Measurements from ENCODE around the gene SRCAP. TPM values are rescaled to one million over a fixed set of nuclear protein-coding genes. Genes with fewer than 3 reads are reported as not detected.

SRCAP gene
- total and polyA plus RNA-seq, 2 of the 8 experiments (the other 6 are each of a cell fraction or from before 2014, with no cell fraction given), result 5.5 to 54.3 TPM

DNA sequence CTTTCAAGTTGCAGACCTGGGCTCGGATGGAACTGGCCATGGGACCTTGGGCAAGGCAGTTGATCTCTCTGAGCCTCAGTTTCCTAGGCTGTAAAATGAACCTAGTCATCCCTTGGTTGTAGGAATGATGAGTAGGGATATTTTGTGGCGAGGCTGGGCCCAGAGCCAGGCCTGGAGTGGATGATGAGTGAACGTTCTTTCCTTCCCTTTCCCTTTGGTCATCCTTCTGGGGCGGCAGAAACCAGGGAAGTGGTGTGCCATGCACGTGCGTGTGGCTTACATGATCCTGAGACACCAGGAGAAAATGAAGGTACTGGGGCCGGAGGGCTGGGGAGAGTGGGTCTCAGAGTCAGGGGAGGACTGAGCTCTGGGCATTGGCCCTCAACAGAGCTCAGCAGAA is 32.3 kb upstream of the SRCAP start:
- H2BK20ac ChIP-seq (ENCODE audit: low read length), result no peak overlapping the region
- no peak for TF ChIP-seq SP4 (IDR thresholded peaks at IDR 0.05; ENCODE audit: low read length)
- TF ChIP-seq SP1 (IDR thresholded peaks at IDR 0.05; ENCODE audit: low read depth, low read length), result no peak
- no peak for TF ChIP-seq RAD21 (IDR thresholded peaks at IDR 0.05 in 1 of 2, conservative IDR thresholded peaks at IDR 0.05 in 1 of 2; ENCODE audit: low read depth in 2 of 2, low read length in 2 of 2)
- H3K4ac ChIP-seq (replicated peaks; ENCODE audit: insufficient read length, low read depth, low read length), result no peak overlapping the region
- DNase-seq (ENCODE audit: low read depth in 1 of 2, low spot score in 2 of 2), result no peak
- POLR2A ChIA-PET (ENCODE audit: partially characterized antibody), result interaction anchor here (1.5 kb wide), 1 partner anchor 11 kb away, joined by 4 read pairs; no protein-coding TSS in a partner anchor
- H2AK5ac ChIP-seq (ENCODE audit: low read depth, low read length), result no peak overlapping the region
- H3K14ac ChIP-seq (ENCODE audit: insufficient read length), result no peak overlapping the region
- peaks cover 0 to 19% (median 2%) of the 10 kb centered on the region in 4 experiments; a peak in 5 of 8 replicates for H3K36me3 ChIP-seq (ENCODE audit: control insufficient read depth in 2 of 4, insufficient read depth in 4 of 4, low read length in 3 of 4)
- H3K4me1 ChIP-seq (replicated peaks in 1 of 4; ENCODE audit: control insufficient read depth in 3 of 4, insufficient read depth in 4 of 4, low read length in 3 of 4), result no peaks in the 10 kb centered on the region
- H4K8ac ChIP-seq (ENCODE audit: extremely low read depth, insufficient read depth, low read length), result no peak overlapping the region
- no peak overlapping the region for H3K4me3 ChIP-seq (ENCODE audit: extremely low read depth in 1 of 4, insufficient read depth in 2 of 4, low read depth in 3 of 4, low read length in 4 of 4)
- H3K4me2 ChIP-seq (ENCODE audit: insufficient read depth in 1 of 2, low read depth in 2 of 2, low read length in 2 of 2), result no peak overlapping the region
- H4K91ac ChIP-seq (replicated peaks; ENCODE audit: insufficient read length, low read length), result no peak overlapping the region
- H3K27me3 ChIP-seq (replicated peaks in 1 of 4; ENCODE audit: control insufficient read depth in 3 of 4, extremely low read depth in 1 of 4, insufficient read depth in 3 of 4, low read length in 3 of 4), result peaks cover 22 to 83% (median 54%) of the 10 kb centered on the region in 4 experiments
- H3K23me2 ChIP-seq (ENCODE audit: low read depth, low read length), result no peaks in the 10 kb centered on the region
- peaks cover 17 to 53% of the 10 kb centered on the region in 2 experiments for H4K20me1 ChIP-seq (replicated peaks in 1 of 2; ENCODE audit: control insufficient read depth in 1 of 2, insufficient read depth in 2 of 2, low read length in 2 of 2)
- no peak overlapping the region for H2BK120ac ChIP-seq (replicated peaks; ENCODE audit: low read depth, low read length)
- H2BK12ac ChIP-seq (ENCODE audit: low read depth, low read length), result no peak overlapping the region
- H3K56ac ChIP-seq (replicated peaks; ENCODE audit: insufficient read length, low read depth, low read length), result no peak overlapping the region
- no peak overlapping the region for H3K9ac ChIP-seq (replicated peaks in 1 of 4; ENCODE audit: extremely low read depth in 1 of 4, low read depth in 3 of 4, low read length in 3 of 4)
- no peaks in the 10 kb centered on the region for H3K9me3 ChIP-seq (ENCODE audit: insufficient read depth in 2 of 2, low read depth in 1 of 2, low read length in 1 of 2)
- H2AFZ ChIP-seq (ENCODE audit: low read length), result no peak overlapping the region
- no peak overlapping the region for H3K23ac ChIP-seq (ENCODE audit: insufficient read length)
- H3K79me2 ChIP-seq (ENCODE audit: control insufficient read depth in 1 of 2, insufficient read depth in 2 of 2, low read length in 2 of 2), result no peaks in the 10 kb centered on the region
- H3K79me1 ChIP-seq (ENCODE audit: low read depth, low read length), result no peaks in the 10 kb centered on the region
- no peak overlapping the region for H3K18ac ChIP-seq (ENCODE audit: extremely low read depth, low read length)
- no peak for FAIRE-seq
- H4K5ac ChIP-seq (ENCODE audit: insufficient read length, low read depth, low read length), result no peak overlapping the region
- no peak overlapping the region for H2BK5ac ChIP-seq (ENCODE audit: low read depth, low read length)
- no peak overlapping the region for H3K27ac ChIP-seq (ENCODE audit: low read depth, low read length)
- 88% methylated on average over 6 of the region's 7 CpGs; no CpG with 5 or more reads in 1 of the 2 experiments for WGBS, 2 experiments (ENCODE audit: extremely low coverage in 1 of 2, insufficient coverage in 1 of 2, insufficient read length in 1 of 2, insufficient replicate concordance in 2 of 2, low coverage in 1 of 2, low lambda C conversion rate in 2 of 2, missing lambda C conversion rate in 1 of 2)
- CTCF ChIA-PET (ENCODE audit: partially characterized antibody), result interaction anchor here (1.0 to 2.7 kb wide), 4 partner anchors 14 to 28 kb away, joined by 3 to 12 read pairs (median 6); no protein-coding TSS in a partner anchor
- H2BK15ac ChIP-seq (ENCODE audit: low read length), result no peak overlapping the region

Measured in H1 (cell line).